UCSD-AML1 (cell line): ENCODE measurements around the gene EPHA5.
A peak's percentile ranks its signal among the peaks of the same experiment; 100 is the strongest.

ENCODE experiments used
- DNase-seq: peaks from one replicate; lab custom pipeline; 2025; ENCODE audit not compliant: unreplicated experiment; lab: John Stamatoyannopoulos, UW

The EPHA5 gene

DNA sequence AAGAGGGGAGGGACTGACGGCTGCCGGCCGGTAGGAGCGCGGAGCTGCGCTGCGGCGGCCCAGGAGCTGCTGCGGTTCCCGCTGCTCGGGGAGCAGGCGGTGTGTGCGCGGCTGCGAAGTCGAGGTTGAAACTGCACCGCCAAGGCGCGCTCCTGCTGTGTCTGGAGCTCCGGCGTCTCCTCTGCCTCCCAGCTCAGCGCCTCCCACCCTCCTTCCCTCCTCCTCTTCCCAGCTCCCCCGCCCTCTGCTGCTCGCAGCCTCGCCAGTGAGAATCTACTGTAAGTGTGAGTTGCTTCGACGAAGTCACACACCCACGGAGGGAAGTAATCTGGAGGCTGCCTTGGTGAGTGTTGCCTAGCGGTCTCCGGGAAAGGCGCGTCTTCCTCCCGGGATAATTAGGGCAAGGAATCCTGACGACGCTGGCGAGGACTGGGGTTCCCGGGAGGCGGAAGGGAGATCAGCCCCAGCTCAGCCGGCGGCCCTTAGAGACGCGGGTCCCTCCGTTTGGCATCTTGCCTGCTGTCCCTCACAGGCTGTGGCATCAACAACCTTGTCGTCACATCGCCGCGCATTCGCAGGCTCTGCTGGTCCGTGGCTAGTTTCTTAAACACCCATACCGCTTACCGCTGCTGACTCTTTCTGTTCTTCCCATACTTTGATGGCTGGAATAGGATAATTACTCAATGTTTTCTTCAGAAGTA, at the start of gene EPHA5:
TSS of gene EPHA5 (minus strand) at position 159 of the 701 bp plus-strand sequence. CDS start 747 bp downstream, outside the sequence.
- no peak for DNase-seq

DNA sequence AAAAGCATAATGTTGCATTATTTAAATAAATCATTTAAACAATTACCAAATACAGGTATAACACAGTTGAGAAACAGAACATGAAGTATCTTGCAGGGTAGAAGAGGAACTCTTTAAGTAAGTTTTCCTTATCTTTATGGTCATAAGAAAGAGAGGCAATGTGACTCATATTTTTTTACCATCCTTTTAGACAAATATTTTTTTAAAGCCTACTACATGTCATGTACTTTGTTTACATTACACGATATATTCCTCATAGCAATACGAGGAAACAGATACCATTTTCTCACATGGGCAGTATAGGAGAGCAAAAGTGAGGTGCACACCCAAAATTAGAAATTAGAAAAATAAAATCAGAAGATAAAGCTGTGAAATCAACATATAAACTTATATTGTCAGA, 49.3 kb upstream of the EPHA5 start:
- DNase-seq = no peak

DNA sequence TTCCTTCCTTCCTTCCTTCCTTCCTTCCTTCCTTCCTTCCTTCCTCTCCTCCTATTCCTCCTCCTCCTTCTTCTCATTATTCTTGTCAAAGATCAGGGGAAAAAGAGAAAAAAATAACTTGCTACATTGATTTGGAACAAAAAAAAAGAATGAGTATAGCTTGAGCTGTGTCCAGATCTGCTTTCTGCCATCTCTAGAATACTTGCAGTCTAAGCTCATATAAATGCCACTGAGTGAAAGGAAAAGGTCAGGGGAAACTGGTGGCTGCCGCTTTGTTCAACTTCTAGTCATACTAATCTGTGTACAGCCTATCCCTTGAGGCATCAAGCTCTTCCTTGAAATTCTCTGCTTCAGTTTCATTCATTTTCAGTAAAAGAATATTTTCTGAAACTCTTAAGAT, 28.3 kb upstream of the EPHA5 start:
- no peak for DNase-seq

DNA sequence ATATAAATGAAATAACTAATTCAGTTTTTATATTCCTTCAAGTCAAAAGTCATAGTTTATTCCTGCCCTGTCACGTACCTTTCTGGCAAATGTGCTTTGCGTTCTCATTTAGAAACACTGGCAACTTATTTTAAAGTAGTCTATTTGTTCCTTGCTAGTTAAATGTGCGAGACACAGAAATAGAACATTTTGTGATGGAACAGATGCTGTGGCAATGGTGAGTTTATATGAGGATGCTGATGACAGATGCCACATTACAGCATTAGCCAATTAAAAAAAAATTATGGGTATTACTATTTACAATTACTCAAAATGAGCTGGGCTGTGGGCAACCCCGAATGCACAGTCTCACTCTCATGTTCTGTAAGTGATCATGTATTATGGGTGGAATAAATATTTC, 26.1 kb upstream of the EPHA5 start:
- no peak for DNase-seq

DNA sequence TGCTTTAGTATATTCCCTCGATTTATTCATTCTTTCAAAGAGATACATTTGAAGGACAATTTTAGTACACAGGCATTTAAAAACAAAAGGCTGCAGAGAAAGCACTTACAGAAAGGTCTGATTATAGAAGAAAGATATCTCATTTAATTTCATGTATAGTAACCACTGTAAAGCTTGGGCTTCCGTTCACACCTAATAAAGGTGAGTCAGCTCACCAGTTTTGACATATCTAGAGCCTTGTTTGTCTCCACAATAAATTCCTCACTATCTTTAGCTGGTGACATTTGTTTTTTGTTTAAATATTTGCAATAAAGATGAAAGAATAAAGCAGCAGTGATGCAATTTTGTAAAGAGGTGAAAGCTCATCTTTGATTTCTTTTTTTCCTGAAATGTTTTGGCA, 1.1 kb upstream of the EPHA5 start:
- no peak for DNase-seq

DNA sequence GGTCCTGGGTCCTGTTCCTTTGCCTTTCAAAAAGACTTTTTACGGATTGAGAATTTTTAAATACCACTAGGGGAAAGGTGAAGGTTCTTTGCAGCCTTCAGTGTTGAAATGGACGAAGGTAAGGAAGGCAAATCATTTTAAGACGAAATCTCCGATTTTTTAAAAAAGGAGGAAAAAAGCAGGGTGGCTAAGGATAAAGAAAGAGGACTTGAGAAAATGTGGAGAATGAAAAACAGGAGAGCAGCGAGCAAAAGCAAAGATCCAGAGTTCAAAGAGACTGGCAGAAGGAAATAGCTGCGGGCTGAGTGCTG, 314 bp downstream of the EPHA5 start:
- no peak for DNase-seq

DNA sequence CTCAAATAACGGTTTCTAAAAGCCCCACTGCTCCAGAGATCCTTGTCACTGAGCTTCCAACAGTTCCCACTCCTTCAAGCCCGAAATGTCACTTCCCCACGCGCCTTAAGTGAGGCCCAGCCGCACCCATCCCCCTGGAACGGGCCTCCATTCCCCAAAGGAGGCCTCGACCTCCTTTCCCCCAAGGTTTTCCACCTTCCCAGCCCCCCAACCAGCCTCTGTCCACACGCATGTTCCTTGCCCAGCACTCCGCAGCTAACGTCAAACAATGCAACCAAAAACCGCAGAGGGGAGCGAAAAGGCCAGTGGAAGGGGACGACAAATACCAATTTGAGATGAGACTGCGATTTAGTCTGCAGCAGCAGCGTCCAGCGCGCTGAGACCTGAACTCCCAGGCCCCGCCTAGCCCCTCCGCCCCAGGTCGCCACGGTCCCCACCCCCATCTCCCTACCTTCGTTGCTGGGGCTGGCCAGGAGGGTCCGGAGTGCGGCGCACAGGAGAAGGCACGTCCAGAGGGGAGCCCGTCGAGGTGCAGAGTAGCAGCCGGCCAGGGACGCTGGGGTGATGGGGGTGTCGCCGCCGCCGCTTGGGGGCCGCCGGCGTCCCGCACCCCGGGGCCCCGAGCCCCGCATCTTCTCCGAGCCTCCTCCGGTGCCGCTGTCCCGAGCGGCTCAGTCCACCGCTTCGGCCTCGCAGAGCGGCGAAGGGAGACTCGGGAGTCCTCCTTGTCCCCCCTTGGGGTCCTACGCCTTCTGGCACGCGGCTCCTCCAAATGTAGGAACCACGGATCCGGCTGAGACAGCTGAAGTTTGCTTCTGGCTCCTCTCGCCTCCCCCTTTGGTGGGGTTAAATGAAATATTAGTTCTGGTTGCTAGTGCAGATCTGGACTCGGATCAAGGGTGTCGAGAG, 924 bp downstream of the EPHA5 start:
- DNase-seq = no peak

DNA sequence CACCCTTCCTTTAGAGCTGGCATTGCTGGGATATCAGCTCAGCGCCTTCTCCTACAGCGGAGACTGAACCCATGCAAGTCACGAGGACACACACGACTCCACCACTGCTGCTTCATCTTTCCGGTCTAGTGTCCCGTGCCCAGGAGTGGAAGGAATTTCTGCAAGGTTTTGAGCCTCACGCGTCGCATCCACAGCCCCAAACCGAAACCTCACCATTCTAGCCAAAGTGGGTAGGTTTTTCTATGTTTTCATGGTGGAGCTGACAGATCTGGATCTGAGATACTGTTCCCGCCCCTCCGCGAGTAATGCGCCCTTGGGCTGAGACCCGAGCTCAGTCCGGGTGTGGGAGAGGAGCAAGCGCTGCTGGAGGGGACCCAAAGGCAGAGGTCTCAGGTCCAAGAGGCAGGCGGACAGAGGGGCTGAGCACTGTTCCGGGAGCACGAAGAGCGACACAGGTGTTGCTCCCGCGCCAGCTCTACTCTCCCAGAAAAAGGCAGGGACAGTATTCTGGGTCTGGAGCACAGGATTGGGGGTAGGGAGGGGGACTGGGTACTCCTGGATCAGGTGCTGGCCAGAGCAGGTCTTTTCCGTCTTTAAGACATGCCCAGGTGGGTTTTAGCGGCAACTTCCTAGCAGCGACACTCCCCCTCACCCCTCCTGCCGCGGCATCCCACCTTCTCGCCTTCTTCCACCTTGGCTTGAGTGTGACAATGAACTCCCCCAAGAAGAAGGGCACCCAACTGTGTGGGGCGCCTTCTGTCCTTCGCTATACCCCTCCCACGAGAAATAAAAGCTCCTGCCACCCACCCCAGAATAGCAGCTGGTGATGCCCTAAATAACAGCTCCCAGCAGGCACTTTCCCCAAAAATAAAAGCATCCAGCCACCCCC, 1.8 kb downstream of the EPHA5 start:
- peak; percentile 1 for DNase-seq

DNA sequence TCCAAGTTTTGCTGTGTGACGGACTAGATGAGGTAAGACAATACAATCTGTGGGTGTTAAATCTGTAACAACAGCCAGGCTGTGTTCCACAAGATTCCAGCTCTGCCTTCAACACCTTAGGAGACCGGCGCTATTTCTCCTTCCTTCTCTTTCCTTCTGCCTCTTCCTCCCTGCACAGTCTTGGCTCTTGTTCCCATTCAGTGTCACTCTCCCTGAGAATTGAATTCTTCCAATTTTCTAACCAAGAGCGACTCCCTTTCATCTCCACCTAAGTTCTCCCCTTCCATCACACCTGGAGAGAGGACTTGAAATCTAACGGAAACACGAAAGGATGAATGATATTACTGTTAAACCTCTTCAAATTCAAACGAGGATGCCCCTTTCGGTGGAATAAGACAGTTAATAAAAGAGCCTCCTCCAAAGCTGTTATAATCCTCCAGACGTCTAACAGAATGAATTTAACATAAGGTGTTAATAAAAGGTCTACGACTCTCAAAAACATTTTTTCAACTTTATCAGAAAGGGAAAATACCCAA, 2.7 kb downstream of the EPHA5 start:
- DNase-seq = no peak

DNA sequence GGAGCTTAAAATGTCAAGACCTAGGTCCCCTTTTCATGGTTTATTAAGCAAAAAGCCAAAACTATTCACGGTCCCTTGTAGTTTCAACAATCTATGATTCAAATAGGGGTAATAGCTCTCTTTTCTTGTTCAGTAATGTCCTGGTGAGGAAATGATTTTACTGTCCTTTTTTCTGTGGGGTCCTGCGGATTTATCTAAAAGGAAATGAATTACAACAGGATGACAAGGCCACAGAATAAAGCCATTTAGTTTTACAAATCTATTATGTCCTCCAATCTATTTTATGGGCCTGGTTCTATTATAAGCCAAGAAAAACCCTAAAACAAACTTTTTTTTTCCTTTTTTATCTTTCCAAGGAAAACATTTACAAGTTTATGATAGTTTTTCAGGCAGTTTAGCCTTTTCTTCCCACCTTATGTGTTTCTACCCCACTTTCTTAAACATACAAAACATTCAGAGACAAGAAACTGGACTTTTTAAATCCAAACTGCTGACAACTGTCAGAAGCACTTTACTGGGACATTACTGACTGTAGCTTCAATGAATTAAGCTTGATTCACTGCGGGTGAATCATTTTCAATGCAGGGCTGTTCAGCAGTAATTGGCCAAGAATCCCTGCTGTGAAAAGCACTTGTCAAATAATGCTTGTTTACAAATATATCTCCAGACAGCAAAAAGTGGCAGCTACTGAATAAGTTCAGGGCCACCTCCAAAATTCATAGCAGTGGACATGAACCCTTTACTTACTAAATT, 4.3 kb downstream of the EPHA5 start:
- DNase-seq = no peak

DNA sequence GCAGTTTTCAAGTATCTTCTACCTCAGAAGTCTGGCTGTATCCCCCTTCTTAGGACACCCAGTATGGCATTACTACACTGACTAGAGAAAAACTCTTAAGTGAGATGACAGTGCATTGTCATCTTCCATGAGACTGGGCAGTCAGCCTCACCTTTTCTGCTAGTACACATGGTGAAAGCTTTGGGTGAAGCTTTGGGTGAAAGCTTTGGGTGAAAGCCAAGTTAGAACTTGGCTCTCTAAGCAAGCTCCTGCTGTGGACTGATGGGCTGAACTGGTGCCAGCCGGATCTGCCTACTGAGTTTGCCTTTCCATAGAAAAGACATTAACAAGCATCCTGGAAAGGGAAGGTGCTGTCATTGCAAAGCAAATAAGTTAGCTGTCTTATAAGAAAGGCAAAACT, 8.8 kb downstream of the EPHA5 start:
- DNase-seq = no peak

DNA sequence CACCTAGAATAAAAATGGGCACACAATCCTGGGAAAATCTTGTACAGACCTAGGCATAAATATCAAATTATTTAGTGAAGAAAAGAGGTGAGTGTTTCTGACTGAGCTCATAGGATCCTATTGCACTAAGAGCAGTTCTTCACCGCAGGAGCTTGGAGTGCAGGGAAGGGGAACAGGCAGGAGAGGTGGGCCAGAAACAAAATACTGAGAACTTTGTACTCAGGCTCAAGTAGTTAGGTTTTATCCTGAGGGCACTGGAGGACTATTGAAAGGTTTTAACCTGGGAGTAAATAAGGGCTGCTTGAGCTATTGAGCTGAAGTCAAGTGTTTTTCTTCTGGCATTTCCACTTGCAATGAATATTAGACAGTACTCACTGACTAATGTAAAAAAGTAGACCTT, 12.2 kb downstream of the EPHA5 start:
- no peak for DNase-seq

DNA sequence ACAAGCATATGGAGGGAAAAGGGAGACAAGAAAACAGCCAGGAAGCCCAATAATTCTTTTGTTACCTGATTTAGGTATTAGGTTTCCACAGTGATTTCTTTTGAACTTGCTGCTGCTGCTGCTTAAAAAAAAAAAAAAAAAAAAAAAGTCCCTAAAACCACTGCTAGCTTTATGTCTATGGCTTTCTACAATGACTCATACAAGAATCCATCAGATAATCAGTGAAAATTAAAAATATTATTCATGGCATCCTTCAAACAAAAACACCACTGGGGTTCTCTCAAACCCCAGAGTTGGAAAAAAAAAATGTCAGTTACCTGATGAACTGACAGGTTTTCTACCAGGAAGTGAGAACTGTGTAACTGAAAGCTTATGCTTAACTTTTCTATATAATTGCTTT, 14.3 kb downstream of the EPHA5 start:
- DNase-seq = no peak

DNA sequence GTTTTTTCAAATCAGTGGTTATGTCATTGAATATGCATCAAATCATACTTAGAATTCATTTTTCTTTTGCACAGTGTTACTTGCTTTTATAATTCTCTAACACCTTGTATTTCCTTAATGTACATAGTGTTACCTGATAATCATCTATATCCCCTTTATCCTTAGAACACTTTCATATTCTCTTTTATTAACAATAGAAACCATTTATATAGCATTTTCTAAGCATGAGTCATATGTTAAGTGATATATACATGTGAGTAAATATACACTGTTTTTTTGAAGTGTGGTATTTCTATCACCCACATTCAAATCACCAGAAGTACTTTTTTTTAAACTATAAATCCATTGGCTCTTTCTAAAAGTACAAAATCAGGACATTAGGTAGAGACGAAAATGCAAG, 15.3 kb downstream of the EPHA5 start:
- no peak for DNase-seq

DNA sequence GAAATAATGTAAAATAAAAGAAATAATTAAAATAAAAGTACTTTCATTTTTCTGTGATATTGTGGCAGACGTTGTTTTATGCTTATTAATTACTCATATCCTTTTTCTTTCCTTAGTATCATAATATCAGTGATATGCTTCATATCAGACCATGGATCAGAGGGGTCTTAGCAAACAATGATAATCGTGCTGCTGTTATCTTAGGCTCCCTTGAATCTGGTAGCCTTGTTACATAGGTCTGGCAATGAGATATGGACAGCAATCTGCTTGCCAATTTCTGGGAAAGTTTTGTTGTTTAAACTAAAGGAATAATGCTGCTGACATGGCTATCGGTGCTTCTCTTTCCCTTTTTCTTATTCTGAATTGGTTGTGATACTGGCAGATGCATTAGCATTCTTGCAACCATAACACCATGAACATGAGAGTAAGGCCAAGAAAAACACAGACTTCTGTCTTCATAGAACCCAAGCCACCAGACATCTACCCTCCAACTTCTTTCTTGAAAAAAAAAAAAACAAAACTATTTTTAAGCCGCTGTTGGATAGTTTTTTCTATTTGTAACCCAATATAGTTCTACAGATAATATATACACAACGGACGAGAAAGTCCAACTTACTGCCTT, 16.4 kb downstream of the EPHA5 start:
- DNase-seq = no peak

DNA sequence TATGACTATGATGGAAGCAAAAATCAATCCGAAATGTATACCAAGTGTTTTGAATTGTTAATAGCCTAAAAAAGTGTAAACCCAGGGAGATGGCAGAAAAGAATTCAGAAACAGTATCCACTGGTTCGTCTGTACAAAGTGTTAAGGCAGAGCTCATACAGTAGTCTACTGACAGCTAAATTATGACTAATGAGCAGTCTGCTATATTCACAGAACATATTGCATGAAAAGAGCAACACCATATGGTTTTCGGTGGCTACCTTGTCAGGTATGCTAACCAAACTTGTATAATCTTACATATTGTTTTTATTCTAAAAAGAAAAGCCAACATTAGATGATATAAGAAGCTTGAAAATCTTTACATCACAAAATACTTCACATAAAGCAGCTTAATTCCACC, 18.5 kb downstream of the EPHA5 start:
- no peak for DNase-seq

DNA sequence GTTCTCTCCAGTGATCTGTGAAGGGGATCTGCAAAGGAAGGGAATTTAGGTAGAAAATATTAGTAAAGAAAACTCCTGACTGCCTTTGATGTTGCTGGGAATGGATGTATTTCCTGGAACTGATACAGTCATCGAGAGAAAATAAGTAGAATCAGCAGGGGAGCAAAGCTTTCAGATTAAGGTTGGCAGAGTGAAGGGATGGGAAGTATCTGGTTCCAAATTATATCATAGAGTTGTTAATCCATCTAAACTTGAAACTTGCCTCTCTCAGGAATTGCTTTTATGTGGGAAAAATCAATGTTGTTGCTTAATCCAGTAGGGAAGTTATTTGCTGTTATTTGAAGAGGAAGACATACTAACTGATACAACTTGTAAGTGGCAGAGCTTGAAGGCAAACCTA, 19.3 kb downstream of the EPHA5 start:
- no peak for DNase-seq

DNA sequence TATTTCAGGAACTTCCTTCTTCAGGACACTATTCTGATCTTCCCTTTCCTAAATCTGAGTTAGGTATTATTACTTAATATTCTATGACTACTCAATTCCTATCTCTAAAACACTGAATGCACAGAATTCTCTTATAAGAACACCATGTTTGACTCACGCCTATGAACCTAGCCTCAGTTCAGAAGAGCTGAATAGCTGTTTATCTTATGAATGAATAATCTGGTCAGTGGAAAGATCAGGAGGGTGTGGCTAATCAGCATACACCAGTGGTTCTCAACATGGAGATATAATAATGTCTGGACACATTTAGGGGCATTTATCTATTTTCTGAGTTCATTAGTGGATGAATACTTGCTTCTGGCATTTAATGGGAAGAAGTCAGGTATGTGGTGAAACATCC, 24.2 kb downstream of the EPHA5 start:
- DNase-seq = no peak

DNA sequence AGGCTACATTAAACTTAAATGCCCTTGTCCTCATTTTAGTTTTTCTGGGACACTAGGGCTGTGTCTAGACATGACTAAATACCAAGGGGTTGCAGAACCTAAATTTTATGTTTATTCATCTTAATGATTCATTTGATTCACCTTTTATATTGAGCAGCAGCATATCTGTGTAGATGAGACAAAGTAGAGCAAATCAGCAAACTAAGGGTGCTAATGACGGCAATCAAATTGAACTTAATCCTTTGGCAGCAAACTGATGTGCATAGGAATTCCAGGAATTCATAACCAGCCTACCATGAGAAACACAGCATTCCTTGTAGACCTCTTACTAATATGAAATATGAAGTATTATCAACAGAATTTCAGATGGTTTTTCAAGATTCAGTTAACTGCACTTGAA, 25.1 kb downstream of the EPHA5 start:
- DNase-seq = no peak
